NCI-H1694 (cell line): ENCODE results near the gene TTYH1.
"Not testable (repeated sequence)": the region's sequence is repeated elsewhere in the genome, so short reads cannot be mapped to it uniquely, and the experiment has no call there.

Experiments
- DNase-seq: peaks from one replicate; lab custom pipeline; 2025; lab: John Stamatoyannopoulos, UW

Gene TTYH1

GRCh38 chr19:54444737-54445136, 29.5 kb downstream of the TTYH1 start:
- no peak for DNase-seq

DNA sequence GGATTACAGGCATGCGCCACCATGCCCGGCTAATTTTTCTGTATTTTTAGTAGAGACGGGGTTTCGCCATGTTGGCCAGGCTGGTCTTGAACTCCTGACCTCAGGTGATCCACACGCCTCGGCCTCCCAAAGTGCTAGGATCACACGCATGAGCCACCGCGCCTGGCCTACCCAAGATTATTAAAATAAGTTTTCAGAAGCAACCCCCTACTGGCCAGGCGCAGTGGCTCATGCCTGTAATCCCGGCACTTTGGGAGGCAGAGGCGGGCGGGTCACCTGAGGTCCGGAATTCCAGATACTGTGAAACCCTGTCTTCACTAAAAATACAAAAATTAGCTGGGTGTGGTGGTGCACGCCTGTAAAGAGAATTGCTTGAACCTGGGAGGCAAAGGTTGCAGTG, 31.1 kb downstream of the TTYH1 start:
- not testable (repeated sequence) for DNase-seq

DNA sequence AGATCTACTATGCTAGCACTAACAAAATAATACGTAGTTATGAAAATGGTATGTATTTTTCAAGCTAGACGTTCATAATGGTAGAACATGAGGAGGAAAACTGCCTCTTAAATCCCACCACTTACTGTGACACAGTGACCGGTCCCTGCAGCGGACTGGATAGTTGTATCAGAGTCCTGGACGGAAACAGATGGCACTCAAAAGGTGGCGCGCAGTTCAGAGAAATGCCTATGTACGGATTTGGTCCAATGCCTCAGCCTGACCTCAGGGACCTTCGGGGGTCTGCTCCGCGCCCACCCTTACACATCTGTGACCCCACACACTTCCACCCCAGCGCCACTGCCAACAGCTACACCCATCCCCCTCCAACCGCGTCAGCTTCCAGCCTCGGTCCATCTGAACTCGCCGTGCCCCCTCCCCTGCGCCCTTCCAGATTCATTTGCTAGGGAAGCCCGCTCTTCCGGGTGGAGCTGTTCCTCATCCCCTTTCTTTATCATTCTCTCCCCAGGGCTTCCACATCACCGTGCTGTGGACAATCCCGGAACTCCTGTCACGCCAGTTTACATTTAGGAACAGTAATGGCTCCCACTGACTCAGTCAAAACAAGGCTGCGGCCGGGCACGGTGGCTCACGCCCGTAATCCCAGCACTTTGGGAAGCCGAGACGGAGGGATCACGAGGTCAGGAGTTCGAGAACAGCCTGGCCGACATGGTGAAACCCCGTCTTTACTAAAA, 32.9 kb downstream of the TTYH1 start:
- DNase-seq, result peak; percentile 33

DNA sequence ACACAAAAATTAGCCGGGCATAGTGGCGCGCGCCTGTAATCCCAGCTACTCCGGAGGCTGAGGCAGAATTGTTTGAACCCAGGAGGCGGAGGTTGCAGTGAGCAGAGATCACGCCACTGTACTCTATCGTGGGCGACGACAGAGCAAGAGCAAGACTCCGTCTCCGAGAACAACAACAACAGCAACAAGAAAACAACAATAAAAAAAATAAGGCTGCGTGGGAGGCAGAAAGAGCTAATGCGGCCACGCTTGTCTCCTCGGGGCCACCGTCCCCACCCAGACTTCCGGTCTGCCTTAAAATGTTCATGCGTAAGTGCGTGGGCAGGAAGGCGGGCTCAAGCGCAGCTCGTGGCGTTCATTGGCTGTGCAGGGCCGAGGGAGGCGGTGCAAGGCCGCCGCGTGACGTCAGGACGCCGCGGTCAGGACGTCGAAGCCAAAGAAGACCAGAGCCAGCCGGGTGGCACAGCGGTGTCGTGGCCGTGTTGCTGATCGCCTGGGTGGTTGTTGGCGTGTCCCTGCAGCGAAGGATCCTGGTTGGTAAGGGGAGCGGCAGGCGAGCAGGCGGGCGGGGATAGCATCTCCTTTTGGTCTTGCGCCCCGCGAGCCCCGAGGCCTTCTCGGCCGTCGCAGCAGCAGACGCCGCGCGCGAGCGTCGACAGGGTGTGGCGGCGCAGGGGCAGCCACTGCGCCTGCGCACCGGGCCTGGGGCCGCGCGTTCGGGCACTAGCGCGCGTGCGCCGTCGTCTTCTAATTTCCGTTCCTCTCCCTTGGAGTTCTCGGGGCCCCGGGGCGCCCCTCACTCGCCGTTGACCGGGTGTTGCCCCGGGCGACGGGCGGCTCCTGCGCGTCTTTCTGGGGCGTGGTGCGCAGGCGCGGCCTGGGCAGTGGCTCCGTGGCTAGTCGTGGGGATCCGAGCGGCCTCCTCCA, 33.8 kb downstream of the TTYH1 start, which contains the start of gene LENG8:
TSS of gene LENG8 (plus strand) at position 426 of the 927 bp plus-strand sequence. CDS start 2,146 bp downstream, outside the sequence.
- peak; percentile 83 for DNase-seq

GRCh38 chr19:54449701-54450069, 34.4 kb downstream of the TTYH1 start:
- DNase-seq, result no peak

DNA sequence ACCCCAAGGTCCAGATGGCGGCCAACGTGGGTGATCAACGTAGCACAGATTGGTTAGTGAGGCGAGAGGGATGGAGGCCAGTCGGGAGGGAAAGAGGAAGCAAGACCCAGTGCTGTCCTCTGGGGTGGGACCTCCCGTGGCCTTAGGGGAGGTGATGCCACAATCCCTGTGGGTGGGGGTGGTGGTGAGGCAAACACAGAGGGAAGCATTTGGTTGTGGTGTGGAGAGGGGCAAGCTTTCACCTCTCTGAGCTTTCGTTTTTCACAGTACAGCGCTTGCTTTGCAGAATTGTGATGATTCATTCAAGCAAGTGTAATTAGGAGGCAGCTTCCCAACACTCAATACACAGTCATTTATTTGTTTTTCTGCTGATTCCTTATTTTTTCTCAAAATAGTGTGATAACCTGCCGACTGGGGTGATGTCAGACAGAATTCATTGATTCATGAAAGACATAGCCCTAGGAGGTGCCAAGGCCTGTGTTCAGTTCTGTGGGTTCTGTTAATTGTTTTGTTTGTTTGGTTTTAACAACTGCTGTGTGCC, 36.1 kb downstream of the TTYH1 start:
- no peak for DNase-seq

- DNase-seq, result no peak
These were observed 36.7 kb downstream of the TTYH1 start for GRCh38 chr19:54451997-54452396.

DNA sequence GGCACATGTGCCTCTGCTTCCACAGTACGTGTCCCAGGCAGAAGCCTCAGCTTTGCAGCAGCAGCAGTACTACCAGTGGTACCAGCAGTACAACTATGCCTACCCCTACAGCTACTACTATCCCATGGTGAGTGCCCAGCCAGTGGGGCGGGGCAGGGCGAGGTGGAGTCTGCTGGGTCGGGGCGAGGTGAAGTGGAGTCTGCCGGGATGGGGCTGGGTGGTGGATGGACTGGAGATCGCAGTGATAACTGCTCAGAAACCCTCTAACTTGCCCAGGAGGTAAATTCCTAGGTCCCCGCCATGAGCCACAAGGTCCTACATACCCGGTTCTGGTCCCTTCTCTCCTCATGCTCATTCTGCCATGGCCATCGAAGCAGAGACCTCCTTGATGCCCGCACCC, 37.4 kb downstream of the TTYH1 start:
- DNase-seq, result no peak

GRCh38 chr19:54453921-54454780, 38.9 kb downstream of the TTYH1 start:
- DNase-seq, result no peak

GRCh38 chr19:54454781-54455675, 39.8 kb downstream of the TTYH1 start:
- no peak for DNase-seq

DNA sequence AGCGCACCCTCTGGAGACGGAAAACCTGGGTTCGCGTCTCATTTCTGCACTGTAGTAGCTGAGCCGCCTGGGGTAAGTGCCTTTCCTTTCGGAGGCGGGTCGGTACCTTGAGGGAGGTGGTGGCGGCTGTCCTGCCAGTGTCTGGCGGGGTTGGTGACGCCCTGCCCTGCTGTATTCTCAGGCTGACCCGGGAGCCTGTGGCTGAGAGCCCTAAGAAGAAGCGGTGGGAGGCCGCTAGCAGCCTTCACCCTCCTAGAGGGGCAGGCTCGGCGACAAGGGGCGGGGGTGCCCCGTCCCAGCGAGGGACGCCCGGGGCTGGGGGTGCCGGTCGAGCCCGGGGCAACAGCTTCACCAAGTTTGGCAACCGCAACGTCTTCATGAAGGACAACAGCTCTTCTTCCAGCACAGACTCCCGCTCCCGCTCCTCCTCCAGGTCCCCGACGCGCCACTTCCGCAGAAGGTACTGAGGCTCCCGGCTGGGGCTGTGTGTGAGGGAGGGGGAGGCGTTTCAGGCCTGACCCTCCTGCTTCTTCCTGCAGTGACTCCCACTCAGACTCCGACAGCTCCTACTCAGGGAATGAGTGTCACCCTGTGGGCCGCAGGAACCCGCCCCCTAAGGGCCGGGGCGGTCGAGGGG, 40.6 kb downstream of the TTYH1 start:
- DNase-seq, result no peak

GRCh38 chr19:54456423-54457373, 41.4 kb downstream of the TTYH1 start:
- no peak for DNase-seq

- DNase-seq, result no peak
These were observed 42.7 kb downstream of the TTYH1 start for GRCh38 chr19:54457773-54458647.

DNA sequence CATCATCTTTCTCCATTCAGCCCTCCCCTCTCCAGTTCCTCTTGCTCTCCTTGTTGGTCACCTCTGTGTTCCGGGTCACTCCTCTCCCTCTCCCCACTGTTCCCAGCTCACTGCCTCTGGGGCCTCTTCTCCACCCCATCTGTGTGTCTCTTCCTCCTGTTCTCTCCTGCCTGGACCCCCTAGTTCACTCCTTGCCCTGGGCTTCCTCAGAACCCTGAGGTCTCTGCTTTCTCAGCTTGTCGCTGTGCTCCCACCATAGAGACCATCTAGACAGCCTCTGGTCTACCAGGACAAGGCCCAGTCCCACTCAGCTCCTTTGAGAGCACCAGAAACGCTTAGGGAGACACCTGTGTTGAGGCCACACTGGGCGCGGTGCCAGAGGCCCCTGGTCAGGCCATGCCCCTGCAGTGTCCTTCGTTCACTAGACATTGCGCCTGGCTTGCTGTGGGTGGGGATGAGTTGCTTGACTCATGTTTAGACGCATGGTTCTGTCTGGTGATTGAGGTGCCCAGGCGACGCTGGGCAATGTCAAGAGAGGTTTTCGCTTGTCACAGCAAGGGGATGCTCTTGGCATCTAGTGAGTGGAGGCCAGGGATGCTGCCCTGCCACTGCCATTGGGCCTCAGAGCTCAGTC, 43.5 kb downstream of the TTYH1 start:
- DNase-seq, result no peak

DNA sequence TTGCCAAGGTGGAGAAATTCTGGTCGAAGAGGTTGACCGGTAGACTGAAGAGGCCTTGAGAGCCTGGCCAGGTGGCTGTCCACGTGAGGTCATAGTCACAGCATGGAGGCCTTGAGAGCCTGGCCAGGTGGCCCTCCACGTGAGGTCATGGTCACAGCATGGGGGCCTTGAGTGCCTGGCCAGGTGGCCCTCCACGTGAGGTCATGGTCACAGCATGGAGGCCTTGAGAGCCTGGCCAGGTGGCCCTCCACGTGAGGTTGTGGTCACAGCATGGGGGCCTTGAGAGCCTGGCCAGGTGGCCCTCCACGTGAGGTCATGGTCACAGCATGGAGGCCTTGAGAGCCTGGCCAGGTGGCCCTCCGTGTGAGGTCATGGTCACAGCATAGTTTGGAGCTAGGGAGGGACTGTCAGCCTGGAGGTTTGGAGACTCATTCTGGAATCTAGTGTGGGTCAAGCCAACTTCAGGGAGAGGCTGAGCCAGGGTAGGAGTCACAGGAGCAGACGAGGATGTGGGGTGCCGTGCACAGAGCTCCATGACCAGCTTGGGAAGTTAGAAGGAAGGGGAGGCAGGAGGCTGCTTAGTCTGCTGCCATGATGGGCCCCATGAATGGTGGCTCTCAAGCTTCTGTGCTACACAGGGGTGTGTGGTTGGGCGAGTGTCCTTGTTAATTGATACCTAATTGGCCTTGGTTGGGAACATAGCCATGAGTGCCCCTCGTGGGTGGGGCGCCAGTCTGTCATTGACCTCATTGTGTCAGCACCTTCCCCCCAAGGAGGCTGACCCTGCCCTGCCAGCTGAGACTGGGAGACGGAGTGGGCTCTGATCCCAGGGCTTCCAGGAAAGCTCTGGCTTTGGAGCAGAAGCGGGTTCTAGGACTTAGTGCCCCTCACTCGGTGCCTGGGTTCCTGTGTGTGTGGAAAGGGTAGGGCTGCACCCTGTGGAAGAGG, 44.3 kb downstream of the TTYH1 start:
- DNase-seq, result no peak

DNA sequence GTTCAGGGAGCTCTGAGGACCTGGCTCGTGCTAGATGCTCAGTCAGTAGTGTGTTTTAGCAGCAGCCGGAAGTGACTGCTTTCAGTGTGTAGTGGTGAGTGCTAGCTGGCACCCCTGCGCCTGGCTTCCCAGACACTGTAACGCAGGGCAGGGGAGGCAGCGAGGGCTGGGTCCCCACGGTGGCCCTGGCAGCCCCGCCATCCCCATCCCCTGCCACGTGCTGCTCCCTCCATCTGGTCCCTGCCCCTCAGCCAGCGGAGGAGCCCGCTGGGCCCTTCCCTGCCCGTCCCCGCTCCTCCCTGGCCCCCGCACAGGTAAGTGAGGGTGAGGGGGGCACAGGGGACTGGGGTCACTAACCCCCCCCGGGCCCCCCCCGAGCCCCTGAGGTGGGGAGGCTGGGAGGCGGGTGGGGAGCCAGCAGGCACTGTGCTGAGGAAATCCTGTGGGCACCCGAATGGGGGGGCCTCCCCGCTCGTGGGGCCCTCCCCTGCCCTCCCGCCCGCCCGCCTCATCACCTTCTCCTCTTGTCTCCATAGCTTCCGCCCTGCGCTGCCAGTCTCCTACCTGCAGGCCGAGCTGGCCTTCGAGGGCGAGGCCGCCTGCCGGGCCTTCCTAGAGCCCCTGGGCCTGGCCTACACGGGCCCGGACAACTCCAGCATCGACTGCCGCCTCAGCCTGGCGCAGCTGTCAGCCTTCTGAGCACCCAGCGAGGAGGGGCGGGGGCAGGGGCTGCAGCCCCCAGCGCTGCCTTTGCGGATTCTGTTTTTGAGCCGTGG, 45.2 kb downstream of the TTYH1 start:
- DNase-seq, result no peak
